GM18517 (cell line): Measurements from ENCODE around the gene ARHGAP9.
"Not testable (repeated sequence)": the region's sequence is repeated elsewhere in the genome, so short reads cannot be mapped to it uniquely, and the experiment has no call there.

Experiments used
- ATAC-seq: cut with Tn5 transposase; IDR thresholded peaks from one replicate; pipeline ENCODE4 v1.9.1; 2021; ENCODE audit warnings: mild to moderate bottlenecking, moderate library complexity; ENCODE audit not compliant: unreplicated experiment

The ARHGAP9 gene

GRCh38 chr12:57517718-57518117 lies 38.1 kb upstream of the ARHGAP9 start:
- ATAC-seq = not testable (repeated sequence)

- ATAC-seq = no peak
Measured at GRCh38 chr12:57517187-57517586, 37.5 kb upstream of the ARHGAP9 start.

GRCh38 chr12:57516617-57517153 lies 37.0 kb upstream of the ARHGAP9 start:
- ATAC-seq = no peak

DNA sequence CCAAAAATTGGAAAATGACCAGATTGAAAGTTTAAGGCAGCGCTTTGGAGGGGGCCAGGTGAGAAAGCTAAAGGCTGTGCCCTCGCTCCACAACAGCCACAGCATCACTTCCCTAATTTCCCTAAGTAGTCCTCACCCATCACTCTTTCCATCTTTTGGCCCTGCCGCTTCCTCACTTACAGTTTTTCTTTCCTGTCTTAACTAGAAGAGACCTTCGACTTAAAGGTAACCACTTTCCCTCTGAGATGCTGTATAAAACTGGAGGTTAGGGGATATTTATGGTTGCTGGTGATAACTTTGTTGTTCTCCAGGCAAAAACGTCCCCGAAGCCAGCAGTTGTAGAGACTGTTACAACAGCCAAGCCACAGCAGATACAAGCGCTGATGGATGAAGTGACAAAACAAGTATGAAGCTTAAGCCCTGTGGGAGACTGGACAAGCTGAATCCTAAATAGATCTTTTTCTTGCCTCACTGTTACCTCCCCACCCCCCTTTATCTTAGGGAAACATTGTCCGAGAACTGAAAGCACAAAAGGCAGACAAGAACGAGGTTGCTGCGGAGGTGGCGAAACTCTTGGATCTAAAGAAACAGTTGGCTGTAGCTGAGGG lies 36.4 kb upstream of the ARHGAP9 start:
- ATAC-seq = no peak

GRCh38 chr12:57515408-57515933 lies 35.8 kb upstream of the ARHGAP9 start:
- ATAC-seq = no peak

- ATAC-seq = no peak
Measured at GRCh38 chr12:57514720-57515407, 35.2 kb upstream of the ARHGAP9 start.

DNA sequence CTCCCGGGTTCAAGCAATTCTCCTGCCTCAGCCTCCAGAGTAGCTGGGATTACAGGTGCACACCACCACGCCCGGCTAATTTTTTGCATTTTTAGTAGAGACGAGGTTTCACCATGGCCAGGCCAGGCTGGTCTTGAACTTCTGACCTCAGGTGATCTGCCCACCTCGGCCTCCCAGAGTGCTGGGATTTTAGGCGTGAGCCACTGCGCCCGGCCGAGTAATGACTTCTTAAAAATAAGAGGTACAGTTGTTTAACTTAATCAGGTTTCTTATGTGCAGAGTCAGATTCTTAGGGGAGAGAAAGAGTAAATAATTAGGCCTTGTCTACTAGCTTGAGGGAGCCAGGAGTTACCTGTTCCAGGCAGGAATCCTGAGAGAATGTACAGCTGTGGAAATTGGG lies 34.6 kb upstream of the ARHGAP9 start:
- not testable (repeated sequence) for ATAC-seq

DNA sequence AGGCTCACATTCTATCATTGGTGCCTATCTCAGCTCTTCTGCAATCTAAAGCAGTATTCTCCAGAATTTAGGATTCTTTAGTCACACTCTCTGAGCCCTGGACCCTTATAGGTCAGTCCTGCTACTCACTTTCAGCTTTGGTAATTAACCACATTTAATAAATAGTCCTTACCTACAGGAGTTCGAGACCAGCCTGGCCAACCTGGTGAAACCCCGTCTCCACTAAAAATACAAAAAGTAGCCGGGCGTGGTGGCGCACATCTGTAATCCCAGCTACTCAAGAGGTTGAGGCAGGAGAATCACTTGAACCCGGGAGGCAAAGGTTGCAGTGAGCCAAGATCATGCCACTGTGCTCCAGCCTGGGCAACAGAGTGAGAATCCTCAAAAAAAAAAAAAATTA lies 34.0 kb upstream of the ARHGAP9 start:
- ATAC-seq = not testable (repeated sequence)

DNA sequence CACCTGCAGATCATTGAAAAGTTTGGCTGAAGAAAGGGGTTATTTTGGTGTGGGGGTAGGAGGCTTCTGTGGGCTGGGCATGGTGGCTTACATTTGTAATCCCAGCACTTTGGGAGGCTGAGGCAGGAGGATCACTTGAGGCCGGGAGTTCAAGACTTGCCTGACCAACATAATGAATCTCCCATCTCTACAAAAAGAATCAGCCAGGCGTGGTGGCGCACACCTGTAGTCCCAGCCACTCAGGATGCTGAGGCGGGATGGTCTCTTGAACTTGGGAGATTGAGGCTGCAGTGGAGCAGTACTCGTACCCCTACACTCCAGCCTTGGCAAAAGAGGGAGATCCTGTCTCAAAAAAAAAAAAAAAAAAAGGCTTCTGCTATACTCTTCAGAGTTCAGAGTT lies 33.6 kb upstream of the ARHGAP9 start:
- no peak for ATAC-seq

GRCh38 chr12:57512665-57513064 lies 33.0 kb upstream of the ARHGAP9 start:
- ATAC-seq = no peak

- no peak for ATAC-seq
Measured at GRCh38 chr12:57511588-57512325, 32.1 kb upstream of the ARHGAP9 start.

DNA sequence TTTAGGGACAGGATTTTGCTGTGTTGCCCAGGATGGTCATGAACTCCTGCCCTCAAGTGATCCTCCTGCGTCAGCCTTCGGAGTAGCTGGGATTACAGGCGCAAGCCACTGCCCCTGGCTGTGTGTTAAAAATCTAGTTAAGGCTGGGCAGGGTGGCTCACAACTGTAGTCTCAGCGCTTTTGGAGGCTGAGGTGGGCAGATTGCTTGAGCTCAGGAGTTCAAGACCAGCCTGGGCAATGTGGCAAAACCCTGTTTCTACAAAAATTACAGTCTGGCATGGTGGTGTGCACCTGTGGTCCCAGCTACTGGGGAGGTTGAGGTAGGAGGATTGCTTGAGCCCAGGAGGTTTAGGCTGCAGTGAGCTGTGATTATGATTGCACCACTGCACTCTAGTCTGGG lies 31.5 kb upstream of the ARHGAP9 start:
- ATAC-seq = no peak

- not testable (repeated sequence) for ATAC-seq
Measured at GRCh38 chr12:57507796-57508195, 28.1 kb upstream of the ARHGAP9 start.

GRCh38 chr12:57506541-57506940 lies 26.9 kb upstream of the ARHGAP9 start:
- ATAC-seq = not testable (repeated sequence)

DNA sequence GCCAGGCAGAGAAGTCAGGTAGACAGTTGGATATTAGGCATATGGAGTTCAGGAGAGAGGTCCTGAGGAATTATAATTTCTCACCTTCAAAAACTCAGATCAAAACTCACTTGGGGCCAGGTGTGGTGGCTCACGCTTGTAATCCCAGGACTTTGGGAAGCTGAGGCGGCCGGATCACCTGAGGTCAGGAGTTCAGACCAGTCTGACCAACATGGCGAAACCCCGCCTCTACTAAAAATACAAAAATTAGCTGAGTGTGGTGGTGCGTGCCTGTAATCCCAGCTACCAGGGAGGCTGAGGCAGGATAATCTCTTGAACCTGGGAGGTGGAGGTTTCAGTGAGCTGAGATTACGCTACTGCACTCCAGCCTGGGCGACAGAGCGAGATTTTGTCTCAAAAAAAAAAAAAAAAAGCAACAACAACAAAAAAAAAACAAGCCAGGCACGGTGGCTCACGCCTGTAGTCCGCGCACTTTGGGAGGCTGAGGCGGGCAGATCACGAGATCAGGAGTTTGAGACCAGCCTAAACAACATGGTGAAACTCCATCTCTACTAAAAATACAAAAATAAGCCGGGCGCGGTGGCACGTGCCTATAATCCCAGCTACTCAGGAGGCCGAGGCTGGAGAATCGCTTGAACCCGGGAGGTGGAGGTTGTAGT lies 22.8 kb upstream of the ARHGAP9 start:
- ATAC-seq = not testable (repeated sequence)

- ATAC-seq = no peak
Measured at GRCh38 chr12:57500213-57500612, 20.5 kb upstream of the ARHGAP9 start.

- no peak for ATAC-seq
Measured at GRCh38 chr12:57498571-57498970, 18.9 kb upstream of the ARHGAP9 start.

GRCh38 chr12:57498132-57498502 lies 18.5 kb upstream of the ARHGAP9 start:
- no peak for ATAC-seq

- ATAC-seq = no peak
Measured at GRCh38 chr12:57497223-57498131, 17.8 kb upstream of the ARHGAP9 start.

DNA sequence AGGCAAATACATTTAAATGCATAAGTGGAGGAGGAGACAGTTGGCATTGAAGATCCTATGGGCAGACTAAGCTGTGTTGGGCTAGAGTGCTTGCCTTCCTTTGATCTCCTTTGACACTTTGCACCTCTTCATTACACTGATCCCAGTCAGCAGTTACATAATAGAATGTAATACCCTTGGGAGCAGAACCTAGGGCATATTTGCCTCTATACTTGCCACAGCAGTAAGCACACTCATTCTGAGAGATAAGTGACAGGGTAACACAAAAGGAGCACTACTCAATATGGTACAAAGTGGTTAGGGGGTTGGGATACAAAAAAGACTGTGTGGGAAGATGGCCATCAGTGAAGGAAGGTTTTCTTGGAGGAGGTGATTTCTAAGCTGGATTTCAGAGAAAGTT lies 17.2 kb upstream of the ARHGAP9 start:
- no peak for ATAC-seq
